Stimulated activated CD4-positive, alpha-beta T cell treated with anti-CD3 and anti-CD28 coated beads, TNF-alpha, amount 100 ng/mL, for 48 hours (primary cell): Measurements from ENCODE around the gene SNED1.

Source experiments
- DNase-seq, 3 donors: peaks; one replicate each; pipeline ENCODE4 v3.0.0-alpha.2; 2020; ENCODE audit warnings: low read depth in 3 of 3

SNED1 gene

DNA sequence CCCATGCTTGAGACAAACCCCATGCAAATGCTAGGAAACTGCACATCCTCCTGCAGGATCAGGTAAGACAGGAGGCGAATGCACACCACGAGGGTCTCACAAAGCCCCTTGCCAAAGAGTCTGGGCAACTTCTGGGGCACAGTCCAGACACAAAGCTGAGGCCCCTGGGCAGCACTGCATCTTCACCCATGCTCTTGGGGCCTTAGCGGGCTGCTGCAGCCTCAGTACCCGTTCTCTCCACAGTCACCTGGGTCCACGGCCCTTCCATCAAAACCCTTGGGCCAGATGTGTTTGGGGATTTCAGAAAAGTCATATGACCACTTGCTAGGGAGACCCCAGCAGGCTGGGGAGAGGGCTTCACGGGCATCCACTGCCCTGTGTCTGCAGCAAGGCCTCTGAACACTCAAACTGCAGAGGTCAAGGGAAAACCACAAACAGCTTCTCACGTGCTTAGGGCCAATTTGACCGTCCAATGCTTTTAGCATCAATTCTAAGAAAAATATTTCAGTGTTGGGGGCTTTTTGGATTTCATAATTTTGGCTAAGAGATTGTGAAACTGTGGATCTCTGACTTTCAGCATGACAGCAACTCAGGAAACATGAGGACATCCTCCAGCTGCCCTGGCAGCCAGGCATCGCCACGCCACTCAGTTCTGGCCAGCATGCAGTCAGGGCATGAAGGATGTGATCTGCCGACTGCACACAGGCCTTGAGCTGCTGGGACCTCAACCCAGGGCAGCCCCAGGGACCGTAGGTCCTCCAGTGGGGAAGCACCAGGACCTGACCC, 130.9 kb downstream of the SNED1 start:
- no peak for DNase-seq

DNA sequence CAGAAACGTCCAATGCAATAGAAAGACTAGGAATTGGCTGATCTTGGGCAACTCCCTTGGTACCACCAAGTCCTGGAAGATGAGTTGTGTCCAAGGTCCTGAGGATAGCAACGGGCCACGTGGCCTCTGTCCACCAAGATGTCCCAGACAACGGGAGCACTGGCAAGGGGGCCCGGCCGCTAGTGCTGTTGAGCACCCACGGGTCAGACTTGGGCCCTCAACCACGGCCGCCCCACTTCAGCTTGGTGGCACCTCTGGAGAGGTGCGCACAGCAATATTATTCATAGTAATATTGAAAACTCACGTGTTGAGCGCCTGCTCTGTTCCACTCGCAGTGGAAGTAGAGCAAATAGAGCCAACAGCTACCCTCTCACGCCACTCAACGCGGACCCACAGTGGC, 131.9 kb downstream of the SNED1 start:
- DNase-seq = no peak

DNA sequence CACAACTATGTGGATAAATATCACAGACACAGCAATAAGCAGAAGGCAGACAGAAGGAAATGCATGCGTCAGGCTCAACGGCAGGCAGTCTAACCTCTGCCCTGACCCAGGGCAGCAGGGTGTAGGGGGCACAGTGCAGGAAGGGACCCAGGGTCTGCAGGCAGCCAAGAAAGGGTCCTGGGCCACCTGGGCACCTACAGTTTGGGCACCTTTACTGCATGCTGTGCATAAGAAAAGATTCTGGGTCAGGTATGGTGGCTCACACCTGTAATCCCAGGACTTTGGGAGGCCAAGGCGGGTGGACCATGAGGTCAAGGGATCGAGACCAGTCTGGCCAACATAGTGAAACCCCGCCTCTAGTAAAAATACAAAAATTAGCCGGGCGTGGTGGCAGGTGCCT, 133.1 kb downstream of the SNED1 start:
- no peak for DNase-seq

DNA sequence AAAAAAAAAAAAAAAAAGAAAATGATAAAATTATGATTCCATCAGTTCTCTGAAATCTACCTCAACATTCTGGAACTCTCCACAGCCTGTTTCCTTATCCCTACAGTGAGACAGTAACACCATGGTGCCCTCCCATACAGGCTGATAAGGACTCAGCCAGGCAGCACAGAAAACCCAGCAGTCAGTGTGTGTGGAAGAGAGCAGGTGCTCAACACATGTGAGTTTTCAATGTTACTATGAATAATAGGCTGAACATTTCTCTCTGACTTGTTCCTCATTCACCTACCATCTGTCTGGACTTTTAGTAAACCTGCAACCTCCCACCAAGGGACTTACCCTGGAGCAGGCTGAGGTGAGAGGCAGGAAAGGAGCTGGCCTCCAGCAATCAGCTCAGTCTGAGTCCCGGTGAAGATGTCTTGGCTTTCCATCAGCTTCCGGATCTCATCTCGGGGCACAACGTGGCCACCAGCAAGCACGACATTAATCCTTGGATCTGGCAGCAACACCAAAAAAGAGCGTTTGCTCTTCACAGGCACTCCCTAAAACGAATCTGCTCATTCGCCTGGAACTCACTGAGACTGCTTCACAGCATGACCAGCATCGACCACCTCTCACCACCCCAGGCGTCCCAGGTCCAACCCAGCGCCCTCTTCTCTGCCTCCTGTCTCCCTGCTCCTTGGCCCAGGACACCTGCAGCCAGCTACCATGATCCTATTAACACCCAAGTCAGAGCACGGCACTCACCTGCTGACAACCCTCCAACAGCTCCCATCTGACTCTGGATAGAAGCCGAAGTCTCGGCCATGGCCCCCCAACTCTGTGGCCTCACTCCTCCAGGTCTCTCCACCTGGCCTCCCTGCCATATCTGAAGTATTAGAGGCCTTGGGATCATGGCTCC, 134.4 kb downstream of the SNED1 start:
- no peak for DNase-seq

DNA sequence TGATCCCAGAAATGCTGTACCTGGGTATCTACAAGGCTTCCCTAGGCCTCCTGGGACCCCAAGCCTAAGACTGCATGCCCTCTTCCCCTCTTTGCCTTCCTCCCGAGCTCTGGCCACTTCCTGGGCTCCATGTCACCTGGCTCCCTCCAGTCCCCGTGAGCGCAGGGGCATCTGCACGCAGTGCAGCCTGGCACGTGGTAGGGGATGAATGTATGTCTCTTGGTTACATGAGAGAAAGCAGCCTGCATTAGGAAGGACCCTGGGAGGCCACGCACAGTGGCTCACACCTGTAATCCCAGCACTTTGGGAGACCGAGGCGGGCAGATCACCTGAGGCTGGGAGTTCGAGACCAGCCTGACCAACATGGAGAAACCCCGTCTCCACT, 135.0 kb downstream of the SNED1 start:
- no peak for DNase-seq

DNA sequence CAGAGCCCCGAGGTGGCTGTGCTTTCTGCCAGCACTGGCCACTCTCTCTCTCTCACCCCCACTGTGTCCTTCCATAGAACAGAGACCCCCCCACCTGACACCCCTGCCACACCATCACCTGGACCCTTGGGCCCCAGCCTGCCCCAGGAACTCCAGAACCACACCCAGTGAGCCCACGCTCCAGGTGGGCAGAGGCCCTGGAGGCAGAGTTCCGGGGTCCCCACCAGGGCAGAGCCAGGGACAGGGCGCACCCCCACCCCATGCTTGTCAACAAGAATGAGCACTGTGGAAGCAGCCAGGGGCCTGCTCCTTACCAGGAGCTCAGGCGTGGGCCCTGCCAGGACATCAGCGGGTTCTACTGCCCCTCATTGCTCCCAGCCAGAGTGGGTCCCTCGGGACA, 136.3 kb downstream of the SNED1 start:
- no peak for DNase-seq

DNA sequence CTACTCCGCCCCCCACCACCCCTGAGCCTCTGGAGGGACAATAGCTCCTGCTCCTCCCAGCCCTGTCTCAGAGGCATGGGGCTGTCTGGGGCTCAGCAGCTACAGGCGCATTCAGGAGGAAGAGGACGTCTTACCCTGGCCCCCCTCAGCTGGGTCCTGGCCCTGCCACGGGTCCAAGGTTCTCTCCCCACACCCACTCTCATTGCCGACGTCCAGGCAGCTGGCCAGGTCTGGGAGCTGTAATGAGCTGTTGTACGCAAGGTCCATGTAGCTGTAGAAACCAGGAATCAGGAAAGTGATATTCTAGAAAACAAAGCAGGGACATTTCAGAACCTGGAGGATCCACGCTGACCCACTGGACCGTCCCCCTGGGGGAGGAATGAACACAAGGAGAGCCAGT, 137.3 kb downstream of the SNED1 start:
- no peak for DNase-seq

DNA sequence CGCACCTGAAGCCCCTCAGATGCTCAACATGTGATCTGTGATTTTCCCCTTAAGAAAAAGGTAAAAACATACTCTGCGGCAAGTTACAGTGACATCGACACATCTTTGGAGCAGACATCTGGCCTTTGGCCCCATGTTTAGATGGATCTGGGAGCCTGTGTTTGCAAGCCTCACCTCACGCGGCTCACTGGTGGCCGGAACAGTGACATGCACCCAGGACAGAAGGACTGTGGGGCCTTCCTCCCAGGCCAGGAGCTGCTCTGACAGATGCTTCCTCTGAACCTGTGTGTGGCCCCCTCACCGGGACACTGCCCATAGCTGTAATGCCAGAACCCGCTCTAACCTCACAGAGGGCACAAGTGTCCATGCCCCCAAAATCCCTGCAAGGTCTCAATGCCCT, 137.8 kb downstream of the SNED1 start:
- no peak for DNase-seq

DNA sequence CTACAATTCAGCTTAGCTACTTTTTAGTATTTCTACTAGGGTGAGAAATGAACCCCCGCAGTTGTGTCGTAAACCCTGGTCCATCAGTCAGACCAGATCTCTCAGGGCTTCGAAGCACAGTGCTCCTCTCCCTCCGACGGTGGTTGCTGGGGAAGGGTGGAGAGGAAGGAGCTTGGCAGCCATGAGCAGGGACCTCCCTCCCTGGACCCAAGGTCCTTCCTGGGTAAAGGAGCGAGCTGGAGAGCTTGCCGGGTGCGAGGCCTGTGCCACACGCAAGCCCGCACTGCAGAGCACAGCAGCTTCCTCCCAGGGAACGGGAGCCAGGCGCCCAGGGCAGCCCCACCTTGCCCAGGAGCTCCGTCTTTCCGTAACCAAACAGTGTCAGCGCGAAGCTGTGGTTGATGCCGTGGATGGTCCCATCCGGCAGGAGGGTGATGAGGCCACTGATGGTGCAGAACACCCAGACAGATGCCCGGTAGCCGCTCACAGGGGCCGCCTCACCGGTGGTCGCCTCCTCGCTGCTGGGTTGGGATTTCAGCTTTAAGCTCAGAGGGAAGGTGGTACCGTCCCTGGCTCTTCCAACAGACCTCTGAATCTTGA, 138.3 kb downstream of the SNED1 start:
- no peak for DNase-seq

DNA sequence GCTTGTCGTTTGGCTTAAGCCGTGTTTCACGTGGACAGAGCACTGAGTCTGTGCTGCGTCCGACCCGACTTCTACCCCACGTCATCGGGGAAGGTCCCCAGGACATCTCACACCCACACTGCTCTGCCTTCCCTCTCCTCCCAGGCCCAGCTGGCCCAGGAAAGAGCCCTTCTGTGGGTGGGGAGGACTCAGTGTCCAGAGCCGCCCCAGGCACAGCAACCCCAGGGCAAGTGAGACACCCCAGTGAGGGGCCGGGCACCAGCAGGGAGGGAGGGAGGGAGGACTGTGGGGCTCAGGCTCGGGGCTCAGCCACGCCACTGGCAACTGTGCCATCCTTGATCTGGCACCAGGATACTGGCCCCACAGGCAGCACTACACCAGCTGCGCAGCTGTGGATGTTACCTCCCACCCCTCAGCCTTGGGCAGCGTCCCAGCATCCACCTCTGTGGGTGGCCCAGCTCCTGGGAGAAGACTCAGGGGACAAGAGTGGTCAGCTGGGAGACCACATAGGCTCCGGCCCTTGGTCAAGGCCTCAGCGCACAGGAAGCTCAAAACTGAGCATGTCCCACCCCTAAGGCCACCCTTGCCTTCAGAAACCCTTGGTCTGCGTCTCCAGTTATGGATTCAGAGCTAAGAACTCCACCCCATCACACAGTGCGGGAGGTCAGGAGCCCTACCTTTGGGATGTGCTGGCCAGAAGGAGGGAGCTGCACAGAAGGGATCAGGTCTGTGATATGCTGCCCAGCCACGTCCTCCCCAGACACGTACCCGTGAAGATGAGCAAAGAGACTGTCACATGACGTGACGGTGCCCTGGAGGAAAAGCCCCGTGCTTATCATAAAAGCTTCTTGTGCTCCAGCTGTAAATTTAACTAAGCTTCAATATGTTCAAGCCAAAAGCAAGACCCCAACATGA, 139.1 kb downstream of the SNED1 start:
- DNase-seq = no peak

DNA sequence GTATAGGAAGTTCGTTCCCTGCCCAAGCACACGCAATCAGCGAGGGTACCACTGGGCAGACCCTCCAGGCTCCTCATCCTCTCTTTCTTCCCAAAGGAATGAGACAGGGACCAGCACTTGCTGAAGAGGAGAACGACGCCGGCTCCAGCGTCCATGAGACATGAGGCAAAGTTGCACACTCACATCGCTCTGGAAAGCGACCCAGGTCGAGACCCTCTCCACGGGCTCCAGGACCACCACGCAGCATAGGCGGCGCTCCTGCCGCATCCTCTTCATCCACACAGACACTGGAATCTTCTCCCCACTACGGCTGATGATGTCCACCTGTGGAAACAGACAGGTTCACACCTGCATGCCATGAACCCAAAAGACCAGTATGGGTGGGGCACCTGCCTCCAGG, 140.1 kb downstream of the SNED1 start:
- DNase-seq = no peak

DNA sequence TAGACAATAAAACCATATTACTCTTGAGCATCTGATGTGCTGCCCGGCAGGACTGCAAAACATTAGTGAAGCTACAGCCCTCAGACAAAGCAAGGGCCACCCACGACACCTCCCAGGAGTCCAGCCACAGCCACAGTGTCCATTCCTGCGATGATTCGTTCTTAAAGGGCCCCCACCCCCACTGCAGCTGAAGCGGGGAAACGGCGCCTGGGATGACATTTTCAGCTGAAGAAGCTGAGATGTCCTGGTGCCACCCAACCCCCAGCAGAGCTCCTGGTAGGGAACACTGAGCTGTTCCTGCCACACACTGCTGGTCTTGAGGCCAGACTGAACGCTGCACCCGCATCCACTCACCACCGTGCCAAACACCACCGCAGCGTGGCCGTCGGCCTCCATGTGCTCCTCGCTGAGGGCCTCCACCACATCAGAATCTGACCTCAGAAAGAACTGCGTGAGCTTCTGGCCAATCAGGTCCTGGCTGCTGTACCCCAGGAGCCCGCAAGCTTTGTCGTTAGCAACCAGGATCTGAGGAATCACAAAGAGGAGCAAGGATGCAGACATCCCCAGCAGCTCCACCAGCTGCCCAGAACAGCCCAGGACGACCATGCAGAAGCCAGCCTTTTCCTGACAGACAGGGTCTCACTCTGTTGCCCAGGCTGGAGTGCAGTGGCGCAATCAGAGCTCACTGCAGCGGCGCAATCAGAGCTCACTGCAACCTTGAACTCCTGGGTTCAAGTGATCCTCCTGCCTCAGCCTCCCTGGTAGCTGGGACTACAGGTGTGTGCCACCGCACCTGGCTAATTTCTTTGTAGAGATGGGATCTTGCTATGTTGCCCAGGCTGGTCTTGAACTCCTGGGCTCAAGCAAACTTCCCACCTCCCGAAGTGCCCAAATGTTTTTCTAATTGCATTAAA, 141.4 kb downstream of the SNED1 start:
- no peak for DNase-seq

DNA sequence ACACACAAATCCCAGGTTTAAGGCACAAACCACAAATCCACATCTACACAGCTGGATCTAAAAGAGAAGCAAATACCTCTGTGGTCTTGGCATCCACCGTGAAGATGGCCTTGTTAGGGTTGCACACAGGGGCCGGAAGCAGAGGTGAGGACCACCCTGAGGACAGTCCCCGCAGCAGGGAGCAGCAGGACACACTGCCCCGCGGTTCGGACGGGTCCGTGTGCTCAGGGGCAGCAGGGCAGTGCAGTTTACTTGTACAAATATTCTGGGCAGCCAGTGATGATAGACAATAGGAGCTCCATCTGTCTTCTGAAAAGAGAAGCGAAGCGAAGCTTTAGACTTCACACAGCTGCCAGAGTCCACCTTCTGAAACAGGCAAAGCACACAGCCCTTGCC, 142.0 kb downstream of the SNED1 start:
- DNase-seq = no peak

DNA sequence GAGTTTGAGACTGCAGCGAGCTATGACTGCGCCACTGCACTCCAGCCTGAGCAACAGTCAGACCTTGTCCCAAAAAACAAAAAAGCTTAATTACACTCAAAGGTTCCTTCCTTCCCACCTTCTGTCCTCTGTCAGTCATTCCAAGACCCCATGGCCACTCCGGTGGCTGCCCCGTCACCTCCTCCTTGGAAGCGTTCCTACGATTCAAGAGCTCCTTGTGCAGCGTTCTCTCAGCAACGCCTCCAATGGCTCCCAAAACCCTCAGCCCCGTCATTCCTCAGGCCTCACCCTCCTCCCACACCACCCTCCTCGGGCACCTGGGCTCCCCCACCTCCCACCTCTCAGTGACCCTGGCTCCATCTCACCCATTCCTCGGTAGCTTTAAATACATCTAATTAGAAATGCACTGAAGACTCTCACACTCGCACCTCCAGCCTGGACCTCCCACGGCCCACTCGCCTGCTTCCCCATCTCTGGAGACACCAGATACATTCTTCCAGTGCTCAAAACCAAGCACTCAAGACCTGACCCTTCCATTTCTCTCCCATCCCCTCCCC, 142.9 kb downstream of the SNED1 start:
- DNase-seq = no peak

DNA sequence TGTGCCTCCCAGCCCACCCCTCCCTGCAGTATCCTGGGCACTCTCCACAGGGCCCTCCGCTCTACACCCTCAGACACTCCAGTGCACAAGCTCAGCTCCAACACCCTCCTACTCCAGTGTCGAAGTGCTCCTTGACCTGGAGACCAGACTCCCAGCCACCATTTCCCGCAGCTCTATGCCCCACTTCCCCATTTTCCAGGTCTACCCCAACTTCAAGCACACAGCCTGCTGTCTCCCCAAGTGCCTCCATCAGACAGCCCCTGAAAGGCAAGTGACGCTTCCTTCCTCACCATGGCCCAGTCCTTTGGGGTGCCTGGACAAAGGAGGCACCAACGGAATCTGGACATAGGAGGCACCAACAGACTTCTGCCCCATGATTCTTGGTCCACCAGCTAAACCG, 143.6 kb downstream of the SNED1 start:
- no peak for DNase-seq

DNA sequence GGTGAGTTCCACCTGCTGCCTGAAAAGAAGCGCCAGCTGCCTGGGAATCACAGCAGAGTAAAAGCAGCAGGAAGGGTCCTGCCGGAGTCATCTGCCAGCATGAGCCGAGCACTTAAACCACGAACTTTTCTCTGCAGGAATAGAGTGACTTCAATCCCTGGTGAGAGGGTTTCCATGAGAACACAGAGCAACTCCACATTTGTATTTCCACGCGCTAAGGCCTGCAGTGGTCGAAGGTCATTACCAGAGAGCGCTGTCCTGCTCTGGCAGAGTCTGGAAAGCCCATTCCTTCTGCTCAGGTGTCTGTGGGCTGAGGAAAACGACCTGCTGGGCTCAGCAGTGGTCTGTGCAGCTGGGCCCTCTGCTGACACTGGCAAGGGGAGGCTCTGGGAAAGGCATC, 144.2 kb downstream of the SNED1 start:
- no peak for DNase-seq
